GM21515 (cell line): ENCODE results near the gene TNS3.

Experiments
- ATAC-seq: cut with Tn5 transposase; IDR thresholded peaks from one replicate; pipeline ENCODE4 v1.9.1; 2021; ENCODE audit not compliant: unreplicated experiment

Gene TNS3

GRCh38 chr7:47438411-47439029 lies 143.4 kb downstream of the TNS3 start:
- no peak for ATAC-seq

- ATAC-seq: no peak
Measured at GRCh38 chr7:47435889-47436312, 146.0 kb downstream of the TNS3 start.

GRCh38 chr7:47433564-47433895 lies 148.4 kb downstream of the TNS3 start:
- no peak for ATAC-seq

- ATAC-seq: no peak
Measured at GRCh38 chr7:47432671-47433563, 149.0 kb downstream of the TNS3 start.

GRCh38 chr7:47430422-47430821 lies 151.5 kb downstream of the TNS3 start:
- ATAC-seq: no peak

- no peak for ATAC-seq
Measured at GRCh38 chr7:47428768-47429472, 153.0 kb downstream of the TNS3 start.

GRCh38 chr7:47428052-47428767 lies 153.7 kb downstream of the TNS3 start:
- ATAC-seq: no peak

- no peak for ATAC-seq
Measured at GRCh38 chr7:47427051-47427643, 154.8 kb downstream of the TNS3 start.

GRCh38 chr7:47424523-47424922 lies 157.4 kb downstream of the TNS3 start:
- ATAC-seq: no peak

- ATAC-seq: no peak
Measured at GRCh38 chr7:47423196-47423595, 158.7 kb downstream of the TNS3 start.

- no peak for ATAC-seq
Measured at GRCh38 chr7:47422611-47423010, 159.3 kb downstream of the TNS3 start.

- no peak for ATAC-seq
Measured at GRCh38 chr7:47421456-47421855, 160.5 kb downstream of the TNS3 start.

GRCh38 chr7:47420122-47420780 lies 161.7 kb downstream of the TNS3 start:
- no peak for ATAC-seq

- no peak for ATAC-seq
Measured at GRCh38 chr7:47419471-47419870, 162.4 kb downstream of the TNS3 start.

- ATAC-seq: no peak
Measured at GRCh38 chr7:47418601-47419309, 163.2 kb downstream of the TNS3 start.

- ATAC-seq: no peak
Measured at GRCh38 chr7:47416492-47417480, 165.1 kb downstream of the TNS3 start.

- no peak for ATAC-seq
Measured at GRCh38 chr7:47415318-47416212, 166.3 kb downstream of the TNS3 start.
